HG03095 (cell line): ENCODE data around the gene RIN3.
"Not testable (repeated sequence)": the region's sequence is repeated elsewhere in the genome, so short reads cannot be mapped to it uniquely, and the experiment has no call there.

Source experiments
- ATAC-seq: cut with Tn5 transposase; IDR thresholded peaks from one replicate; pipeline ENCODE4 v1.9.1; 2021; ENCODE audit warnings: moderate library complexity; ENCODE audit not compliant: unreplicated experiment

RIN3 gene

DNA sequence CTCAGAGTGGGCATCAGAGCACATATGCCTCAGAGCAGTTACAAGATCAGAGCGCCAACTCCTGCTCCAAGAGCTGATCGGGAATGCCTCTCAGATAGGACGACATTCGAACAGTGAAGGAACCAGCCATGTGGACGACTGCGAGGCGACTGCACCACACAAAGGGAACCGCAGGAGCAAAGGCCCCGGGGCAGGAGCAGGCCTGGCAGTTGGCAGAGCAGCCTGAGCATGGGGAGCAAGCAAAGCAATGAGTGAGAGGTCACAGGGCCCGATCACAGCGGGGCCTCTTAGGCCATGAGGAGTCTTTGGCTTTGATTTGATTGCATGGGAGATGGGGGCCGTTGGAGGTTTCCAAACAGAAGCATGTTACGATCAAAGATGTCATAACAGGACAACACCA lies 144.6 kb downstream of the RIN3 start:
- ATAC-seq = no peak

DNA sequence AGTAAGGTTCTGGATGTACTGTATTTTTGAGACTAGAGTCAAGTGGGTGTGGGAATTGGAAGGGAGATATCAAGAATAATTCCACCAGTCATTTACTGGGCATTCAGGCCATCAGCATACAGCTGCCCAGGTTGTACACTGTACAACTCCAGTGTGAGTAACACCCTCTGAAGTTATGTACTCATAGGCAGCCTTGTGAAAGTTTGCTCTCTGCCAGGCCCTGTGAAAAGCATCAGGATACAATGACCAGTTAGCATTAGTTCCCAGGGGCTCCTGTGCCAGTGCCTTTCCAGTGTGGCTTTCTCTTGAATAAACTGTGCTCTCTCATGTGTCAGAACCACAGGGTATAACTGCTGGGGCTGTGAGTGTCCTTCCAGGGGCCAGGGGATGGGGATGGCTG lies 145.1 kb downstream of the RIN3 start:
- no peak for ATAC-seq

DNA sequence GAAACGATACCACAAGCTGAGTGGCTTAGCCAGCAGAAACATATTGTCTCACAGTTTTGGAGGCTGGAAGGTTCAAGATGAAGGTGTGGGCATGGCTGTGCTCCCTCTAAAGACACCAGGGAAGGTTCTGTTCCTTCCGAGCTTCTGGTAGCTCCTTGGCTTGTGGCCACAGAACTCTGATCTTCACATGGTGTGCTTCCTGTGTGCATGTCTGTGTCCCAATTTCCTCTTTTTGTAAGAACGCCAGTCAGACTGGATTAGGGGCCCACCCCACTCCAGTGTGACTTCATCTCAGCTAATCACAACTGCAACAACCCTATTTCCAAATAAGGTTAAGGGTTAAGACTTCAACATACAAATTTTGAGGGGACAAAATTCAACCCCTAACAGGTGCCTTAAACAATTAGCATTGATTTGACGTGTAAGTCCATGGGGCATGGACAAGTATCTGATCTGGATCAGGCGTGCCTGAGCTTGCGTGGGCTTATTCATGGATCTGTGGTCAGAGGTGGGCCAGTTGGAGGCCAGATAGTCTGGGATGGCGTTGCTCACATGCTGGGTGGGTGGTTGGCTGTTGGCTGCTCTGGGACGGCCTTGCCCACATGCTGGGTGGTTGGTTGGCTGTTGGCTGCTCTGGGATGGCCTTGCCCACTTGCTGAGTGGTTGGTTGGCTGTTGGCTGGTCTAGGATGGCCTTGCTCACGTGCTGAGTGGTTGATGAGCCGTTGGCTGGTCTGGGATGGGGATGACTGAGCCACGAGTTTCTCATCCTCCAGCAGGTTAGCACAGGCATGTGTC lies 146.4 kb downstream of the RIN3 start:
- no peak for ATAC-seq

DNA sequence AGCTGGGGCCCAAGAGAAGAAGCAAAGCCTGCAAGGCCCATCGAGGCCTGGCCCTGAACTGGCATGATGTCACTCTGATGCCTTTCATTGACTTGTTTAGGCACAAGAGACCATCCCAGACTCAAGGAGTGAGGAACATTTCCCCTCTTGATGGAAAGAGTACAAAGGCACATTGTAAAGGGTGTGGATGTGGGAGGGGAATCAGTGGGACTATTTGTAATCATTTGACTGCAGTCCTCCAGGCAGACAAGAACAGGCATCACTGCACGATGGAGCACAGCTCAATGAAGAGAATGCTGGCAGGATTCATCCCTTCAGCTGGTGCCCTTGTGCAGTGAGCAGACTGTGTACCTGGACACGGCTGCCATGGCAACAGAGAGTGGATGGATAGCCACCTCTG lies 147.0 kb downstream of the RIN3 start:
- no peak for ATAC-seq

DNA sequence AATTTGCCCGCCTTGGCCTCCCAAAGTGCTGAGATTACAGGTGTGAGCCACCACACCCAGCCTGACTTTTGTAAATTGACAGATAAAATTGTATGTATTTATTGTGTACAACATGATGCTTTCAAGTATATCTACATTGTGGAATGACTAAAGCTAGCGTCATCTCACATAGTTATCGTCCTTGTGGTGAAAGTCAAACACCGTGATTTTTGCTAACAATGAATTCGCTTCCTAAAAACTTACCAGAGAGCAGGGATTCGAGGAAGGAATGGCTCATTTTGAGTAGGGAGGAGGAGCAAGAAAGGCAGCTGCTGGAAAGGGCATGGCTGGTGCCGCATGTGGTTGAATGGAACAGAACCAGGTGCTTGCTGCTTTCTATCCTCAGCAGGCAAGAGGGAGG lies 149.5 kb downstream of the RIN3 start:
- ATAC-seq = no peak

DNA sequence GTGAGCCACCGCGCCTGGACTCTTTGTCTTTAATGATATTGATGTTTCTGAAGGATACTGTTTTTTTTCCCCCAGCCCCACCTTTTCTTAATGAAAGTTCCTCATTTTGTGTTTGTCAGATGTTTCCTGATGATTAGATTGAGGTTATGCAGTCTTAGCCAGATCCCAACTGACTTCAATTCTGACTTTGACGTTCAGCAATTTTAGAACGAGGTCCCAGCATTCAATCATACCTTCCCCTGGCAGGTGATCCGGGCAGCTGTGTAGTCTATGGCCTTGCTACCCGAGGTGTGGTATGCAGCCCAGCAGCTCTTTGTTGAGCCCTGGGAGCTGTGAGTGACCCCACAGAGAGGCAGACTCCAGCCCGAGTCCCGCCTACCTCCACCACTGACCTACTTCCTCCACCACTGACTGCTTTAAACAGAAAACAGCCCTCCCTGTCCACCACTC lies 152.1 kb downstream of the RIN3 start:
- no peak for ATAC-seq

DNA sequence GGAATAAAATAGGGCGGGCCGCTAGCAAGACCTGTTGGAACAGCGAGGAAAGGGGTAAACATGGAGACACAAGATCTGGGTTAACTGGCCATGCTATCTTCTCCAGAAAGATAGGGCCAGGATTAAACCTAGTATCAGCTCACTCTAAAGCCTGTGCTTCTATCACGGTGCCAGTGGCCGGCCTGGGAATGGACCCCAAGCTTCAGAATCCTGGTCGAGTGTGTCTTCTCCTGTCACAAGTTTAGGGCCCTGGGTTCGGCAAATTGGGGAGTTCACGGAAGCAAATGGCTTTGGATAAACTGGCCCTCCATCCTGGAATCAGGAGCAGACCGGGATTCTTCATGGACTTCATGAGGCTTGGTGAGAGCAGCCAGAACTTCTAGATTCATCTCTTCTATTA lies 152.7 kb downstream of the RIN3 start:
- ATAC-seq = no peak

DNA sequence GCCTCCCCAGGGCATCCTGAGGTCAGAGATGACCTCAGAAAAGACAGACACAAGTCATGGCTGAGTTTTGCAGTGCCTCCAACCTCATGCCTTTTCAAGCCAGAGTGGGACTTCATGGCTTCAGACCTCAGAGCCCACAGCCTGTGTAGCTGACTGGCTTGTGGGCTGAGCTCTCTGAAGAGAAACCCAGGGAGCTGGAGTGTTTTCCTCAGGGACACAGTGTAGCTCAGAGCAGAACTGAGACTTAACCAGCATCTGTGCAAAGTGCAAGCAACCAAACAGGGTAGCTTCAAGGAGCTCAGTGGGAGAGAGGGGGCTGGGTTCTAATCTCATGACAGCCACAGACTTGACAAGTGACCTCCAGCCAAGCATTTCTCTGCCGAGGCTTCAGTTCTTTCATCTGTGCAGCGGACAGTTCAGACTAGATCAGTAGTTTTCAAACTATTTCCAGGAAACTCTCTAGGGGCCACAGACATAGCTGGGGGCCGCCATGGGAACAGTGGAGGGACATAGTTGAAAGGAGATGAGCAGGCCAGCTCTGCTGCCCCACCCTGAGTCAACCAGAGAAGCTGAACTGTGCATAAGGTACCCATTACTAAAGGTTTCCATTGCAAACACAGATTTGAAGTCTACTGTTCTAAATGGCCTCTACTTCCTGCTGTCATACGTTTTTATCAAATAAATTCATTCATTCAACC lies 154.8 kb downstream of the RIN3 start:
- ATAC-seq = peak; percentile 48

DNA sequence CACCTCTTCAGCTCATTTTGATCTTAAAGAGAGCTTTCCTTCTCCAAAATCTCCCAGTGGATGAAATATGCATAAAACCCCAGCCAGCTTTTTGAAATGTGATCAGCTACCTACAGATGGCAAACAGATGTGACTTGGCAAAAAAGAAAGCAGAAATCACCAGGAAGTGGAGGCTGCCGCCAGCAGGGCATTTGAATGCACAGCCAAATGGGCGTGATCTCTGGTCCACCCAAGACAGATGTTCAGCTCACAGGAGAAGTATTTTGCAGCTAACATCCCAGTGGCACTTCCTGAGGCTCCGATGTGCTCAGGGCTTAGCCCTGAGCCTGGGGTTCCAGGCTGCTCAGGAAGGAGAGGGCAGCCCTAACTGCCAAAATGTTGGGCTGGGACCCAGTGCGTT lies 156.6 kb downstream of the RIN3 start:
- ATAC-seq = no peak

DNA sequence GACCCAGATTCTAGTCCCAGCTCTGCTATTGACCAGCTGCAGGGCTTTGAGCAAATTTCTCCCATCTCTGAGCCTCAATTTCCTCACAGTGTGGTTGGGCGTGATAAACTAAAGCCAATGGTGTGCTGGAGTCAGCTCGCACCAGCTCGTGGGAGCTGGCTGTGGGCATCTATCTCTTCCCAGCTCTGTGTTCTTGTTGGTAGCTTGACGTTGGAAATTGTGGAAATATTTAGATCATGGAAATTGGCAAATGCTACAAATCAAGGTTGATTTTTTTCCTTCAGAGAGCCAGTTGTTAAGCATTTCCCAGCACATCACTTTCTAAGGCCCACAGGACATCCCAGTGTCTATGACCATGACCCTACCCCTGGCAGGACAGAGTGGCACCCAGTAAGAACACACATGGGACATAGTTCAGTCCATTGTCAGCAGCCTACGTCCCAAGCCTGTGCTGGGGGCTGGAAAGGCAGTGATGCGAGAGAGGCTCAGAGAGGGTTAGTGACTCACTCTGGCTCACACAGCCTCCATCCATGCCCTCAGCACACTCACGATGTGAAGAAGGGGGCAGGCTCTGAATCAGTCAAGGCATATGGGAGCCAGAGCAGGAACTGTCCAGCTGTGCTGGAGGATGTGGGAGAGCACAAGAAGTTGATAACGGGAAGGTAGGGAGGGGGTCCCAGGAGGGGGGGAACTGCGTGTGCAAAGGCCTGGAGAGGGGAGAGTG lies 157.2 kb downstream of the RIN3 start:
- ATAC-seq = no peak

DNA sequence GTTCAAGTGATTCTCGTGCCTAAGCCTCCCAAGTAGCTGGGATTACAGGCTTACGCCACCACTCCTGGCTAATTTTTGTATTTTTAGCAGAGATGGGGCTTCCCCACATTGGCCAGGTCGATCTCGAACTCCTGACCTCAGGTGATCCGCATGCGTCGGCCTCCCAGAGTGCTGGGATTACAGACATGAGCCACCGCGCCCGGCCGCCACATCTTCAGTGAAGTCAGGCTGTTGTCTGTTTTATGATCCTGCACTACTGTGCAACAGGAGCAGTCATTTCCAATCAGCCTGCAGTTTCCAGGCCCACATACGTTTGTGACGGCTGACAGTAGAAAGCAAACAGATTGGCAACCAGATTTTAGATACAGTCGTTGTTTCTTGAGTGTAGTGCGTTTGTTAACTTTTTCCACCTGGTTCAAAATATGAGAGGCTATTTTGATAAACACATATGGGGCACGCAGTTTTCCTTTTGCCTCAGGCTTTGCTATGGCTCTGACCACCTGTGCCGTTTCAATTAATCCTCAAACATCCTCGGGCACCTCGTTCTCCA lies 160.1 kb downstream of the RIN3 start:
- no peak for ATAC-seq

DNA sequence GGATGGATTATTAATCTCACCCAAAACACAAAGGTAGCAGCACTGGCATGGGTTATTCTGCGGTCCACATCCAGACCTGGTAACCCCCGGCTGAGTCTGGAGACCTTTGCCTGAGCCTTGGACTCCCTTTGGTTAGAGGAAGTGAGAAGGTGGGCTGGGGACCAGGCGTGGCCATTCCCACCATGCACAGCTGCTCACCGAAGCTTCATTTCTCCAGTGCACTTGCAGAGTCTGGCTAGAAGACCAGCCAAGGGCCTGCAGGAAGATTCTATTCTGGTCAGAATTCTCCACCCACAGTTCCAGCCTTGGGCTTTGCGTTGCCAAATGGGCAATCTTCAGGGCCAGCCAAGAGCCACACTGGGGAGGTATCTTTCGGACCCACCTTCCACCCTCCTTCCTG lies 161.8 kb downstream of the RIN3 start:
- ATAC-seq = no peak

DNA sequence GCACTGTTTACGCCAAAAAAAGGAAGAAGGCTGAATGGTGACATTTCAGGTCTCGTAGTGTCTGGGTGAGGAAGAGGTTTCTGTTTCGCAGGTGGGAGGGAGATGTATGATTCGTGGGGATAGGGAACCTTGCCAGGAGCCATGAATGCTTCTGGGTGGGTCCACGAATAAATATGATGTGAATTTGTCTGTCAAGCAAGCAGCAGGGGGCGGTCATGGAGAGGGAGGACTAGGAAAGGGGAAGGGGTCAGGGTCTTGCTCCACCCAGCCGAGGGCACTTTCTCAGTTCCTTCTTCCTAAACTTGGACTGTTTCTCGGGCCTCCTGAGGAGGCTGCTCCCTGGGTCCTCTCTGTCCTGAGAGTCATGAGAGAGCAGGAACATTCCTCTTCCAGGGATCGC lies 162.4 kb downstream of the RIN3 start:
- ATAC-seq = no peak

DNA sequence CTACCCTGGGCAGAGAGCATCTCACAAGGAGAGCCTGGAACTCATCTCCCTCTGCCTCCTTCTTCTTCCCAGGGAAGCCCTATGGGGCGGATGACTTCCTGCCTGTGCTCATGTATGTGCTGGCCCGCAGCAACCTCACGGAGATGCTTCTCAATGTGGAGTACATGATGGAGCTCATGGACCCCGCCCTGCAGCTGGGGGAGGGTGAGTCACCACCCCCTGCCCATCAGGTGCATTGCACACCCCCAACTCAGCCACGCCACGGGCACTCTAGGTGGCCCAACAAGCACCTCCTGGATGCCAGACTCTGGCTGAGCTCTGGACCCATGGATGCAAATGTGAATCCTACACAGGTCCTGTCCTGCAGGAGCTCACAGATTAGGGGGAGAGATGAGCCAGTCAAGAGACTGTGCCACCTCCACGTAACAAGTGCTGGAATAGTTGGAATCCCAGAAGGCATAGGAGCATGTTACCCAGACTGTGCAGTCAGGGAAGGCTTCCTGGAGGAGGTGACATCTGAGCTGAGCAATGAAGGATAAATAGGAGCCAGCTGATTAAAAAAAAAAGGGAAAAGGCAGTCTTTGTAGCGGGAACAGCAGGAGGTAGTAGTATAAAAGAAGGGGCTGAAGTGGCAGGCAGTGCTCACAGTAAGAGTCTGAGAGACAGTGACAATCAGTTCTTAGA lies 163.0 kb downstream of the RIN3 start:
- no peak for ATAC-seq

DNA sequence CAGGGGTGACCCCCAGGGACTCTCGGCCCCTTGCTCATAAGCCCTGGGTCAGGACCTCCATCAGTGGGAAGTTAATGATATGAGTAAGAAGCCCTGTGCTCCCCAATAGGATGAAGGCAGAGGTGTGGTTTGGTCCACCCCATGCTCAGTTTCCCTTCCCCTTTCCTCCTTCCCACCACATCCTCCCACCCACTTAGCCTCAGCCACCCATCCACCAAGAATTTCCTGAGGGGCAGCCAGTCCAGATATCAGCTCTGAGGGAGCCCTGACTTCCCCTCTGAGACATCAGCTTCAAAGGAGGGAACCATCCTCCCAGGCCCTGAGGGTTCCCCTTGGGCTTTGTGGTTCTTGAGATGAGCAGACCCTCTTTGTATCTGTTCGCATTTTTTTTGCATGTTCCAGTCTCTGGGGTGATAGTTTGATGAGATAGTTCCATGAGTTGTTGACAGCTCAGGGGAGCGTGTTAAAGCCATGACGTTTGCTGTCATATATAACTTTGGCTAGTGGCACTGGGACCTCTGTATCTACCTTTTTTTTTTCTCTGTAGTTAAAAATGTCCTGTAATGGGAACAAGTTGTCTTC lies 163.6 kb downstream of the RIN3 start:
- peak; percentile 79 for ATAC-seq

DNA sequence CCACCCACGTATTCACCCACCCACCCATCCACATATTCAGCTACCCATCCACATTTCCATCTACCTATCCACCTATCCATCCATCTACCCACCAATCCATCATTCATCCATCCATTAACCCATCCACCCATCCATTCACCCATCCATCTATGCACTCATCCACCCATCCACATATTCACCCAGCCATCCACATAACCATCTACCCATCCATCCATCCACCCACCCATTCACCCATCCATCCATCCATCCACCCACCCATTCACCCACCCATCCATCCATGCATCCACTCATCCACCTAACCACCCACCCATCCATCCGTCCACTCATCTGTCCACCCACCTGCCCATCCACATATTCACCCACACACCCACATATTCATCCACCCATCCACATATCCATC lies 164.4 kb downstream of the RIN3 start:
- ATAC-seq = no peak

DNA sequence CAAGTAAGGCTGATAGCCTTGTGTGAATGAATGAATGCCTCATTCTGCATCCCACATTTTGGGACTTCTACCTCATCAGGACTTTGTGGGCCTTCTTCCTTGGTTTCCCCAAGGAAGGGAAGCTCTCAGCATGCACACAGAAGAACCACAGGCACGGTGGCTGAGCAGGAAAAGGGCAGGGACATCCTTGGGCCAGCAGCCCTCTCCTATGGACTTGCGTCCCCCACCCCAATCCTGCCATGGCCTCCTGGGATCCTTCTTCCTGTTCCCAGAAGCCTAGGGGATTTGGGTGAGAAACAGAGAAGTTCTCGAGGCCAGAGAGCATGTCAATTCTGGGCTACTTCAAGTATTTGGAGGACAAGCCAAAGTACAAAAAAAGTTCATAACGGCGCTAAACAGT lies 165.2 kb downstream of the RIN3 start:
- no peak for ATAC-seq

DNA sequence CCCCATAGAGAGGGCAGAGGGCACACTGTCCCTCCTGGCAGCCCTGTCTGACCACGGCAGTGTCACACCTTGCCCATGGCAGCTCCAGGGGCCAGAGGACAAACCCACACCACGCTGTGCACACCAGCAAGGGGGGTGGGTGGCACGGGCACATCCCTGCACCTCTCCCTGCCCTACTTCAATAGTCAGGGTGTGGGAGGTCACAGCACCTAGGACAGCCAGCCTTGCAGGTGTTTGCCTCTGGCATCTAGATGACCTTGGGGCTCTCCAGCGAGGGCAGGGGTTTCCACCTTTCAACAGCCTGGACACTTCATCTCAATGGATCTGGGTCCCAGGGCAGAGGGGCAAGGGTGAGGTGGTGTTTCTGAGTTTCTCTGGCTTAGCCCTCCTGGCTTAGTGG lies 165.7 kb downstream of the RIN3 start:
- no peak for ATAC-seq

DNA sequence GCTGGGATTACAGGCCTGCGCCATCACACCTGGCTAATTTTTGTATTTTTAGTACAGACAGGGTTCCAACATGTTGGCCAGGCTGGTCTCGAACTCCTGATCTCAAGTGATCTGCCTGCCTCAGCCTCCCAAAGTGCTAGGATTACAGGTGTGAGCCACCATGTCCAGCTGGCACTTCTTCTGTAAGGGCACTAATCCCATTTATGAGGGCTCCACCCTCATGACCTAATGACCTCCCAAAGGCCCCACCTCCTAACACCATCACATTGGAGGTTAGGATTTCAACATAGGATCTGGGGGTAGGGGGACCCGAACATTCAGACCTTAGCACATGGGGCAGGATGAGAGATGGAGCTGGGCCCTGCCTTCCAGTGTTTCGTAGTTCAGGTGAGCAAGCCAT lies 166.7 kb downstream of the RIN3 start:
- ATAC-seq = not testable (repeated sequence)

DNA sequence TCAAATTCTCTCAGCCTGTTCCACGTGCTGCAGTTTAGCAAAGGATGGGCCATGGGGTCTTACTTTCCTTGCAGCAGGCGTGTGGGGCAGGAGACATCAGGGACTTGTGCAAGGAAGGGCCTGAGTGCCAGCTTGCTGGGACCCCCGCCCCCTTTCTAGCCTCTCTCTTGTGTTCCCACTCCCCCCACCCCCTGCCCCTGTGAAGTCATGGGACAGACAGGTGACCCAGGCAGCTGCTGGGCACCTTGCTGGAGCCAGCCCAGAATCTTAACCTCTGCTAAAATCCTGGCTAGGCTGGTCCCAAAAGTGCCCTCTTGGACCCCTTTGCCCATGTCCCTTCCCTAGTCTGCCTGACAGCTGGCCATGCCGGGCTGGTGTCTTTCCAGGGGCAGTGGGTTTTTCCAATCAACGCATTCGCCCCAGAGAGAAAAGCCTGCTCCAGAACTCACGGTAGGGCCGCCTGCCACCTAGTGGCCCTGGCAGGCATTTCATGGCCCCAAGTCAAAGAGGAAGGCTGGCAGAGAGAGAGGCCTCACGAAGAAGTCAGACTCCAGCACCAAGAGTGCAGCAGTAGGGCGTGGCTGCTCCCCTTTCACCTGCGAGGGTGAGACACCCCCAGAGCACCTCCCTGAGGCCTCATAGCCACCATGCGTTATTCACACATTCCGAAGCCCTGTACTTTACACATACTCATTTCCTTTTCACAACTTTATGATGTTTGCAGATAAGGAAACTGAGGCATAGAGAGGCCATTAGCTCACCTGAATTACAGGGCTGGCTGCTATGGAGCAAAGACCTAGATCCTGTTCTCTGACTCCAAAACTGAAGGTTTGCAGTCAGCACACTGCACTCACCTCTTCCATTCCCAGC lies 167.4 kb downstream of the RIN3 start:
- ATAC-seq = no peak
